ENCODE measurements around the gene SYN1.
"Not testable (repeated sequence)": the region's sequence is repeated elsewhere in the genome, so short reads cannot be mapped to it uniquely, and the experiment has no call there.

Gene SYN1

DNA sequence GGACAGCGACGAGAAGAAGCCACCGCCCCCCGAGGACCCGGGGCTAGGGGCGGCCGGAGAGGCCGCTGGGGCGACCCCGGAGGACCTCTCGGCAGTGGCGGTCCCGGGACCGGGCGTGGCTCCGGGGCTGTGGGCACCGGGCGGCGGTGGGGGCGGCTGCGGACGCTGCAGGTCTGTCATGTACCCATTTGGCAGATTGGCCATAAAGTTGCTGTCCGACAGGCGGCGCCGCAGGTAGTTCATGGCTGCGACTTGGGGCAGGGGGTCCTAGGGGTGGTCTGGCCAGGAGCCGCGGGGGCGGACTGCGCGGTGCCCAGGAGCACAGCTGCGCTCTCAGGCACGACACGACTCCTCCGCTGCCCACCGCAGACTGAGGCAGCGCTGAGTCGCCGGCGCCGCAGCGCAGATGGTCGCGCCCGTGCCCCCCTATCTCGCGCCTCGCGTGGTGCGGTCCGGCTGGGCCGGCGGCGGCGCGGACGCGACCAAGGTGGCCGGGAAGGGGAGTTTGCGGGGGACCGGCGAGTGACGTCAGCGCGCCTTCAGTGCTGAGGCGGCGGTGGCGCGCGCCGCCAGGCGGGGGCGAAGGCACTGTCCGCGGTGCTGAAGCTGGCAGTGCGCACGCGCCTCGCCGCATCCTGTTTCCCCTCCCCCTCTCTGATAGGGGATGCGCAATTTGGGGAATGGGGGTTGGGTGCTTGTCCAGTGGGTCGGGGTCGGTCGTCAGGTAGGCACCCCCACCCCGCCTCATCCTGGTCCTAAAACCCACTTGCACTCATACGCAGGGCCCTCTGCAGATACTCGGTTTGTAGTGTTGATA is at the start of gene SYN1:
Gene SYN1, minus strand, starts transcription at position 372 of the 817 bp plus-strand sequence. Its CDS starts 129 bp downstream, at position 243.
- no peak within 1 kb of the TSS for H3K27ac ChIP-seq
- H3K4me3 ChIP-seq: peak within 1 kb of the TSS; percentile 10 to 31 (median 25)

DNA sequence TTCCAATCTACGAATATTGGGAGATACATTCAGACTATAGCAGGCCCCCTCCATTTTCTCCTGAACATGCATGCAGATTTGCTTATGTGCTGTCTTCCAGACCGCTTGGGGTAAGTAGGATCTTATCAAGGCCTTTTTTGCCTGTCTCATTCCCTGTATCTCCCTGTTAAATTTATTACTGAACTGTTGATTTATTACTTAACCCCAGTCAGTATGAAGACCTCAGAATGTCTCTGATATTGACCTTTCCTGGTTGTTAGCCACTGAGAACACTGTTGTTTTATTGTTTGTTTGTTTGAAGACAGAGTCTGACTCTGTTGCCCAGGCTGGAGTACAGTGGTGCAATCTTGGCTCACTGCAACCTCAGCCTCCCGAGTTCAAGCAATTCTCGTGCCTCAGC is 46.1 kb upstream of the SYN1 start:
- H3K4me3 ChIP-seq, H3K27ac ChIP-seq: not testable (repeated sequence)

DNA sequence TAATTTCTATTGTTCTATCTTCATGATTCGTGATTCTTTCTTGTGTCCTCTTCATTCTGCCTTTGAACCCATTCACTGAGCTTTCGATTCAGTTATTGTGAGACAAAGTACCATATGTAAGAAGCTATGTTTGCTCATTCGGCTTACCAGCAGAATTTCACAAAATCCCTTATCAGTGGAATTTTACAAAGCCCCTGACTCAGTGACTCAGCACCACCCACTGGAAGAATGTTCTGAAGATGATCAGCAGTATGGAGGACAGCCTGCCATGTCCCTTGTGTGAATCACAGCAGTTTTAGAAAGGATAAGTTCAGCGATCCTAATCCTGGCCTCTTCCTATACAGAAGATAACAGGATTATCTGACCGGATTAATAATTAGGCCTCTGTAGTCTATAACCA is 45.1 kb upstream of the SYN1 start:
- no peak overlapping the region for H3K27ac ChIP-seq
- no peak overlapping the region for H3K4me3 ChIP-seq

DNA sequence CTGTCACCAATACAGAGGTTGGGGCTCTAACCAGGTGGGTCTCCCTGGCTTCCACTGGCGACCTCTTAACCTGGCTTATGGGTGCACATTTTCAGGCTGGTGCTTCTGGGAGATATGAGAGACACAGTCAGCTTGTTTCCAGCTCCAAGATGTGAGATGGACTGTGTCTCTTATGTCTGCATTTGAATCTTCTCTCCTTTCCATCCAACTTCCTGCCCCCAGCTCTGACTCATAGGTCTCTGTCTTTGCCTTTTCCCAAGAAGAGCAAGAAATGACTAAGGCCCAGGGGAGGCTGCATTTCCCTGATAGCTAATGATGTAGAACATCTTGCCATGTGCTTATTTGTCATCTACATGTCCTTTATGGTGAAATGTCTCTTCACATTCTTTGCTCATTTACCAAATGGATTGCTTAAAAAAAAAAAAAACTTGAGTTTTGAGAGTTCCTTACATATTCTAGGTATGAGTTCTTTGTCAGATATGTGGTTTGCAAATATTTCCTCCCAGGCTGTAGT is 42.5 kb upstream of the SYN1 start:
- Histone ChIP-seq H3K4me3 (no peak overlapping the region), H3K27ac (peak overlapping the region in 6 of 21 experiments; percentile 6 to 37 (median 21))

DNA sequence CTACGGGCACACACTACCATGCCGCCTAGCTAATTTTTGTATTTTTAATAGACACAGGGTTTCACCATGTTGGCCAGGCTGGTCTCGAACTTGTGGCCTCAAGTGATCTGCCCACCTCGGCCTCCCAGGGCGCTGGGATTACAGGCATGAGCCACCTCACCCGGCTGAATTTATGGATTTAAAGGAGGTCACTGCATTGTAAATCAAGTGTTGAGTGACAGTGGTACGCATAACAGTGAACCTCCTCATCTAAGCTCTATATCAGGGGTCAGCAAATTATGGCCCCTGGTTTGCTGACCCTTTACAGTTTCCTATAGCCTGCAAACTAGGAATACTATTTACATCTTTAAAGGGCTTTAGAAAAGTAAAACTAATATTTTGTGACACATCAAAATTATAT is 41.9 kb upstream of the SYN1 start:
- no peak overlapping the region for H3K4me3 ChIP-seq
- H3K27ac ChIP-seq: peak overlapping the region in 3 of 21 experiments; percentile 20 to 37 (median 21)

DNA sequence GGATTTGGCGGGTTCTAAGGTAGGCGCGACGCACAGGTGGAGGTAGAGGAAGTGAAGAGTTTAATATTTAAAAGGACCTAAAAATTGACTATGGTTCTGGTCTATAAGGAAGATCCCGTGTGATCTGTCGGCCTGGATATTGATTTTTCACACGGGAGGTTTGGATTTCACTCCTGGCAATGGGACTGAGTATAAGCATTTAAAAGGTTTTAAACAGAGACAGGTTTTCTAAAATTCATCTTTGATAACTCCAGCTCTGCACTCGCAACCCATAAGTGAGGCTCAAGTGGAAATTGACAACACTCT is 39.7 kb upstream of the SYN1 start:
- Histone ChIP-seq H3K27ac (peak overlapping the region in 20 of 21 experiments; percentile 82 to 97 (median 90)), H3K4me3 (peak overlapping the region; percentile 48 to 58 (median 54))

DNA sequence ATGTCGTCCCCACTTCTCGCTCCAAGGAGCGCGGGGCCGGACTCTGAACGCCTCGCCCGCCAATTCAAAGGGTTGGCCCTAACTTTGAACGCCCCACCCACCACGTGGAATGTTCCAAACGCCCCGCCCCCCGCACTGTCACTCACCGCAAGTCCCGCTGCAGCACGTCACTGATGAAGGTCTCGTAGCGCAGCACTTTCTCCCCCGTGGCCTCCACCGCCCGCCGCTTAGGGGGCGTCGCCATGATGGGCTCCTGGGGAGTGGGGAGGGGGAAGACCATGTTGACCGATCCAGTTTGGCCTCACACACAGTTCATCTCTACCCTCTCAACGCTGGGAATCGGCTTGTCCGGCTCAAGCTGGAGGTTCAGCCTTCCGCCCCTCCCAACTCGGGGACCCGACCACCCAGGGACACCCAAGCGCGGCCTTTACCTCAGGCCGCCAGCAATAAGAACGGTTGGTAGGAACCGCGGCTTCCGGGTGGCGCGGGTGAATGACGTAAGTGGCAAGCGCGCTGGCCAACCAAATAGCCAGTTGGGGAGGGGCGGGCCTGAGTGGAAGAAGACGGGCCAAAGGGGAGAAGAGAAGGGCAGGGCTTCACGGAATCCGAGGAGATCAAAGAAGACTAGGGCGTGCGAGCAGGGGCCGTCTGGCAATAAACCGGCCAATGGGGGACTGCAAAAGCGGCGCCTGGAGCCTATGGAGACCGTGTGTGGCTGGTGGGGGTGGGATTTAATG is 39.2 kb upstream of the SYN1 start, which contains the start of gene UXT:
Gene UXT, minus strand, starts transcription at position 497 of the 737 bp plus-strand sequence. Its CDS starts 253 bp downstream, at position 244.
- Histone ChIP-seq H3K4me3 (peak within 1 kb of the TSS; percentile 48 to 58 (median 54)), H3K27ac (peak within 1 kb of the TSS; percentile 80 to 97 (median 90))

DNA sequence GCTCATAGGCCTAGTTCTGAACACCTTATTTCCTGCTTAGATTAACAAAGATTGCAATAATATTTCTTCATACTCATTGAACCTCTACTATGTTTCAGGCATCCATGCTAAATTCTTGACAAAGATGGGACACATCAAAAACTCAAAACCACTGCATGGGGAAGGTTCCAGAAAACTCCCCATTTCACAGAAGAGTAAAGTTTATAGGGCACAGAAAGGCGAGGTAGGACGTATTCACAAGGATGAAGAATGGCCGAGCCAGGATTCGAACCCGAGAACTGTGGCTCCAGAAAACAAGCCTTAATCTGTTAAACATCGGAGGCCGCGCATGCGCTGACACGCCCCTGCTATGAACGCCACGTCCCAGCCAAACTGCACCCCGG is 38.6 kb upstream of the SYN1 start:
- peak overlapping the region in 20 of 21 experiments; percentile 28 to 97 (median 90) for H3K27ac ChIP-seq
- H3K4me3 ChIP-seq: peak overlapping the region; percentile 48 to 58 (median 54)

DNA sequence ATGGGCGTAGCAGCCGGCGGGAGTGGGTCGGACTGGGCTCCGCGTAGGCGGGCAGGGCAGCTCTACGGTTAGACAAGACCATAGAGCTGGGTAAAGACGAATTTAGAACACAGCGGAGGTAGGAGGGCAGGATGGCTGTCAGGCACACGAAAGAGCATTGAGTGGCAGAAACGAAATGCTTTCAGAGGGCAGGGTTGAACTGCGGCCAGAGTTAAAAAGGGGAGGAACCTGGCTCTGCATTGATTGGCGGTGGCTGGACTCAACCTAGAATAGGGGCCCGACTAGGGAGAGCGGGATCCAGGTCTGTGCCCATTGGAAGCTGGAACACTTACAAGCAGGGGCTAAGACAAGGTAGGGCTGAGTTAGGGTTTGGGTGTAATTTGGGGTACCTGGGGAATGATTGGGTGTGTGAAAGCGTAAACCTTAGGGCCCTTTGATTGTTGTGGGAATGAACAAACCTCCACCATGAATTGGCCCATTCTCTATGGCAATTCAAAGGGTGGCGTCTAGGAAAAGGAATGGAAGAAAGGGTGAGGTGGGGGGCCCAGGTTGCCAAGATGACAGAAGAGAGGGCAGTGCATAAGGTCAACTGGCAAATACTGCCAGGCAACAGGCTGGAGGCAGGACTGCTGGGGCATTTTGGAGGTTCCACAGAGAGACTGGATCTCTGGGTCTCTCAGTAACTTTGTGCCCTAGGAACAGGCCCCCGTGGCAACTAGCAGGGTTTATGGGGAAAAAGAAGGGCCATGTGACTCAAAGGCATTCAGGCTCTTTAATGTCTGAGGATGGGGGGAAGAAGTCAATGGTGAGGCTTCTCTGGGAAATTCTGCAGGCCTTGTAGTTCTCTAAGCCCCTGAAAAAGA is 31.6 kb upstream of the SYN1 start:
- peak overlapping the region in 18 of 21 experiments; percentile 21 to 88 (median 61) for H3K27ac ChIP-seq
- peak overlapping the region; percentile 45 to 69 (median 63) for H3K4me3 ChIP-seq

DNA sequence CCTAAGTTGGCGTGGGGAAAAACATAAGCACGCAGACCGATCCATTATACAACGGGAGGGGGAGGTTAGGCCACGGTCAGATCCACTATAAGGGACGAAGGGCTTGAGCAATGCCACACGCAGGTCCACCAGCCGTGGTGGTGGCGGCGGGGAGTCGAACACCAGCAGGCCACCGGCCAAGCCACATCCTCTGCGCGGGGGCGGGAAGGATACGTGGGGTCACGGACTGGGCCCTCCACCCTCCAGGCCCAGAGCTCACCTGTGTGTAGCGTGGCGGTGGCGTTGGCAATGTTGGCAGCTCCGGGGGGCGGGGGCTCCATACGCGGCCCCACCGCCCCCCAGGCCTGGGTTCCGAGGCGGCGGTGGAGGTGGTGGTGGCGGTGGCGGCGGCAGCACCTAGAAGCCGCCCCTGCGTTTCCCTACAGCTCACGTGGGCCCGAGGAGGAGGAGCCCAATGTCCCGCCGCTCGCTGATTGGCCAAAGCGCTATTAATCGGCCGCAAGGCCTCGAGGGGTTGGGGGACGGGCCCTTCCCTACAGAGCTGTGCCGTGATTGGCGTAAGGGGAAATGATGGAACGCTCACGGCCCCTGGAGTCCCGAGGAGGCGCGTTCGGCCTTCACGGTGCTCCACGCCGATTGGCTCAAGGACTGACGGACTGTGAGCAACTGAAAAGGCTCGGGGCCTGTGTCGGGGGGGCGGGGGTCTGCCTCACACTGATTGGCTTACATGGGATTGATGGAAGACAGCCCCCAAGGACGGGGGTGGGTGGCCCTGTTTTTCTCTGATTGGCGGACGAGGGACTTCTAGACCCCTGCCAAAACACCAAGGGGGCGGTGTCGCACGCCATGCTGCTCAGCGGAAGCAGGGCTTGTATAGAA is 30.7 kb upstream of the SYN1 start, which contains the start of gene ELK1:
Gene ELK1, minus strand, starts transcription at position 400 of the 879 bp plus-strand sequence. CDS start 9,122 bp downstream, outside the sequence.
- peak within 1 kb of the TSS; percentile 45 to 69 (median 63) for H3K4me3 ChIP-seq
- H3K27ac ChIP-seq: peak within 1 kb of the TSS; percentile 31 to 89 (median 81)

DNA sequence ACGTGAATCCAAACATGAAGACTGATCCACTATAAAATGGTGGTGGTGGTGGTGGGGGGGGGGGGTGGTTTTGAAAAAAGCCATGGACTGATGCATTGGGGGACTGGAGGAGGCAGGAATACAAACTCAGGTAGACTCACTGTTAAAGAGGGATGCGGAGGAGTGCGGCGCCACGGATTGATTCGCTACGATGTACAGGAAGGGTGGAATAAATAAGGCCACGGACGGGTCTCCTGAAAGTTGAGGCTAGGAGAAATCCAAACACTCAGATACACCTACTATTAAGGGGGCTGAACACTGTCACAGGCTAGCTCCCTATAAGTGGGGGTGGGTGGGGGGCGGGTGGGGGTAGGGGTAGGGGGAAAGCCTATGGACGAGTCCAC is 30.1 kb upstream of the SYN1 start:
- Histone ChIP-seq H3K4me3 (peak overlapping the region; percentile 45 to 69 (median 63)), H3K27ac (peak overlapping the region in 17 of 21 experiments; percentile 70 to 89 (median 82))

DNA sequence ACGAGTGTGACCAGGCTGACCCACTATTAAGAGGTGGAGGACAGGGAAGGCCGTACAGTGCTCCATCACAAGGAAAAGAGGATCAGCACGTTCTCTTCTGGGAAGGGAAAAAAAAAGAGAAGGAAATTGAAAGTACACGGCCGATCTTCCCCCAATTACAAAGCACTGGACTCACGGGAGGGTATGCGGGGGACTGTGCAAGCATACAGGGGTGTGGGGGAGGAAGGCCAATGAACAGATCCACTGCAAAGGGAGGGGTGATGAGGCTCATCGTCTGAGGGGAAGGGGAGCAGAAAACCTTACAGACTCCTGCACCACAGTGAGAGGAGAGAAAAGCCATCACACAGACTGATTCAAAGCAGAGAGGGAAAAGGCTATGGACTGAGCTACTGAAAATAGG is 29.6 kb upstream of the SYN1 start:
- Histone ChIP-seq H3K27ac (peak overlapping the region in 3 of 21 experiments; percentile 85 to 89 (median 88)), H3K4me3 (peak overlapping the region in 4 of 7 experiments; percentile 45 to 69 (median 65))

DNA sequence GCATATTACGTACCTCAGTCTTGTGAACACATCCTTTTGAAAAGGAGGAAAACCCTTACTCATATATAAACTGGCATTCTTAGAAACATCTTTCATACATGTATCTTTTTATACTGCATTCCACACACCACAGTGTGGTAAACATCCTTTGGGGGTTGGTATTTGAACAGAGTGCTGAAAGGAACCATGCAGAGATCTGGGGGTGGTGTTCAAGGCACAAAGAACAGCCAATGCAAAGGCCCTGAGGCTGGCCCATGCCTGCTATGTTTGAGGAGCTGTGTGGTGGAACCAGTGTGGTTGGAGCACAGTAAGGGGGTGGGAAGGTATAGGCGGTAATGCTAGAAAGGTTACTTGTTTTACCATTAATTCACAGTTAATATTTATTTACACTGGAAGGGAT is 28.7 kb upstream of the SYN1 start:
- Histone ChIP-seq H3K4me3 (no peak overlapping the region), H3K27ac (no peak overlapping the region)

DNA sequence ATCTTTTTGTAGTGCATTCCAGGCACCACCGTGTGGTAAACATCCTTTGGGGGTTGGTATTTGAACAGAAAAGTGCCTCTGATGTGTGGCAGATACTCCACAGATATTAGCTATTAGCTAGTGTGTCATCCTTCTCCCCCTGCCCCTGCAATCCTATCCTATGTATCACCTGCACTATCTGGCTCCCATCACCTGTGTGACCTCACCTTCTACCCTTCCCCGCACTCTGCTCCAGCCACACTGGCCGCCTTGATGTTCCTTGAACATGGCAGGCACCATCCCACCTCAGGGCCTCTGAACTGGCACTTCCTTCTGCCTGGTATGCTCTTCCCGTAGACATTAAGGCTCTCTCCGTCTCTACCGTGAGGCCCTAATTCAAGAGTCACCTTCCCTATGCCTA is 27.0 kb upstream of the SYN1 start:
- no peak overlapping the region for H3K4me3 ChIP-seq

DNA sequence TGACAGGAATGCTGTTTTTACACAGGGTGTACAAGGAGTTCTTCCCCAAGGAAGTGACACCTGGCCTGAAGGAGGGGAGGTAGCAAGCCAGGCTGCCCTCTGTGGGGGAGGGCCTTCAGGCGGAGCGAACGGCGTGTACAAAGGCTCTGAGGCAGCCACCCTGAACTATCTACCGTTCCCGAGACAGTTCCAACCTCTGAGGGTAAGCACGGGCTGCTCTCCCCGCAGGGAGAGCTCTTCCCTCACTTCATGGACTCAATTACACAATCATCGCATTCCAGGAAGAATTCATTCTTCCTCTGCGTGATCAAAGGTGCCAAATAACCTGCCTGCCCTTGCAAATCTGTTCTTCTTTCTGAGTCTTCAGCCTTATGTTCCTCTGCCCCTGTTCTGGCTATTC is 25.9 kb upstream of the SYN1 start:
- H3K27ac ChIP-seq: no peak overlapping the region
- no peak overlapping the region for H3K4me3 ChIP-seq

More for the DNA sequence above, 27.0 kb upstream of the SYN1 start:
- no peak overlapping the region for H3K27ac ChIP-seq

DNA sequence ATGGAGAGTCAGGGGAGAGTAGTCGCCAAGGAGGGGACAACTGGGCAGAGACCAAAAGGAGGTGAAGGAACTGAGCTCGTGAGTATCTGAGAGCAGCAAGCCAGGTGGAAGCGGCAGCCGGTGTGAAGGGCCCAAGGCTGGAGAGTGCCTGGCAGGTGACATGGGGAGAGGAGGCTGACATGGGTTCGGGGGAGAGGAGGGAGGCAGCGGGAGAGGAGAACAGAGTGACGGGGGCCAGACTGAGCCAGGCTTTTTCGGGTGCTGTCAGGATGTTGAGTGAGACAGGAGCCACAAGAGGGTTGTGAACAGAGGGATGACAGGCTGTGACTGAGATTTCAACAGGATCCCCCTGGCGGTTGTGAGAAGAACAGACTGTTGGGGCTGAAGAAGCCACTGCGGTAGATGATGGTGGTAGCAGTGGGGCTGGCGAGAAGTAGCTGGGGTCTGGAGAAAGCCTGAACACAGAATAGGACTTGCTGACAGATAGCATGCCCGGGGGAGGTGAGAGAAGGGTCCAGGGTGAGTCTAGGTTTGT is 25.0 kb upstream of the SYN1 start:
- Histone ChIP-seq H3K27ac (no peak overlapping the region), H3K4me3 (no peak overlapping the region)

DNA sequence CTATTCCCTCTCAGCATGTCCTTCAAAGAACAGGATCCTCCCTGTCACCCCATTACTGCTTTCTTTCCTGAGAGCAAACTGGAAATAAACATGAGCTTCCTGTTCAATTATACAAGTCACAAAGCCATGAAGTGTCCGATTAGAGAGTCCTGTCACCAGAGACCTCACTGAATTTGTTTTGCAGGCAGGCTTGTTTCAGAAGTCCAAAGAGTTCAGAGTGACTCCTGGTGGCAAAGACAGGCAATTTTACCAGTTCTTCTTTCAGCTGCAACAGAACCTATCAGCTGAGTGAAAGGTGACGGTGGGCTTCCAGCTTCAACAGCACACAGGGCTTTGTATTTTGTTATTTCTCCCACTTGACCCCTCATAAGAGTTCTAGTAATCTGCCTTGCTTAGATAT is 24.3 kb upstream of the SYN1 start:
- Histone ChIP-seq H3K4me3 (no peak overlapping the region), H3K27ac (no peak overlapping the region)

DNA sequence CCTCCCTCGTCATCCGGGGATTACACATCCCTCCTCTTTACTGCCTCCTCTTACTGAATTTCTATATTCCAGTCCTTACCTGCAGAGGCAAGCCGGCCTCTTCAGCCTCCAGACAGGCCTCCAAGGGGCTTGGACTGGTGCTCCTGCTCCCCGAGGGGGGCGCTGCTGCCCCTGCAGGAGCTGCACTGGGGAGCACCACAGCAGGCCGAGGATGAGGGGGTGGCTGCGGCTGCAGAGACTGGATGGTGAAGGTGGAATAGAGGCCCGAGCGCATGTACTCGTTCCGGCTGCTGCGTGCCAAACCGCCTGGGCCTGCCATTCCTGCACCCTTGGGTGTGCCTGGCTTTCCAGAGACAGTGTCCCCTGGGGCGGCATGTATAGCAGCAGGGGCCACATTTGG is 19.2 kb upstream of the SYN1 start:
- Histone ChIP-seq H3K27ac (no peak overlapping the region), H3K4me3 (no peak overlapping the region)

All from skin epidermis (tissue), 12 donors.